ENCODE results near the gene PF4V1.

GRCh38 chr4:73865431-73866096 is 12.5 kb downstream of the PF4V1 start:
- TF ChIP-seq CTCF (IDR thresholded peaks at IDR 0.05; ENCODE audit: borderline replicate concordance, extremely low read depth, low read length, poor library complexity, severe bottlenecking) (no peak), EZH2 (IDR thresholded peaks at IDR 0.05; ENCODE audit: borderline replicate concordance, low read depth, low read length, severe bottlenecking) (no peak)
